Caco-2 (cell line): Measurements from ENCODE around the gene SLC12A7. TPM values are rescaled to one million over a fixed set of nuclear protein-coding genes. Genes with fewer than 3 reads are reported as not detected.

Experiments
- BruUV-seq: library from RNA; stranded (reverse); fragments of 400-500 nt; replicated peaks from 2 replicates; lab custom pipeline; 2021; lab: Mats Ljungman, UMichigan
- CTCF ChIA-PET: fragments of 300-600 bp; sonication (Branson Sonifier 250); formaldehyde crosslinking; loops from one replicate; lab custom pipeline; 2022; ENCODE audit warnings: antibody characterized with exemption; lab: Charles Lee
- POLR2A ChIA-PET: fragments of 300-600 bp; sonication (Branson Sonifier 250); formaldehyde crosslinking; loops from one replicate; lab custom pipeline; 2022; ENCODE audit warnings: antibody characterized with exemption; lab: Charles Lee
- DNase-seq, 2 experiments: peaks; one replicate each; pipeline versions ENCODE4 v3.0.0 to v3.0.0-alpha.2; 2020 to 2022
- H3K27me3 ChIP-seq: replicated peaks from 2 replicates; pipeline ENCODE4 v1.6.0; 2011; ENCODE audit warnings: low read length; ENCODE audit not compliant: control insufficient read depth, insufficient read depth
- H3K36me3 ChIP-seq: 2 replicates; pipeline ENCODE4 v1.5.1; 2011; ENCODE audit warnings: low read length; ENCODE audit not compliant: control insufficient read depth, insufficient read depth
- H3K4me1 ChIP-seq: fragments of 250-450 bp; sonication (Bioruptor Pico); 2 replicates; pipeline ENCODE4 v1.5.1; 2020; ENCODE audit warnings: mild to moderate bottlenecking
- H3K4me3 ChIP-seq: 2 replicates; pipeline ENCODE4 v1.5.1; 2011; ENCODE audit warnings: low read depth, mild to moderate bottlenecking, control low read depth, low read length
- H3K9me3 ChIP-seq: fragments of 250-450 bp; sonication (Bioruptor Pico); 2 replicates; pipeline ENCODE4 v1.5.1; 2020; ENCODE audit warnings: mild to moderate bottlenecking, moderate library complexity
- H3K27ac Mint-ChIP-seq: one replicate; pipeline ENCODE4 v1.8.0; 2022; ENCODE audit warnings: mixed read lengths; ENCODE audit not compliant: unreplicated experiment
- H3K27me3 Mint-ChIP-seq: one replicate; pipeline ENCODE4 v1.8.0; 2022; ENCODE audit warnings: mixed read lengths; ENCODE audit not compliant: insufficient read depth, unreplicated experiment
- H3K36me3 Mint-ChIP-seq: one replicate; pipeline ENCODE4 v1.8.0; 2022; ENCODE audit warnings: mild to moderate bottlenecking, mixed read lengths; ENCODE audit not compliant: insufficient read depth, unreplicated experiment
- H3K4me1 Mint-ChIP-seq: one replicate; pipeline ENCODE4 v1.8.0; 2022; ENCODE audit warnings: low read depth, mixed read lengths; ENCODE audit not compliant: unreplicated experiment
- H3K4me3 Mint-ChIP-seq: one replicate; pipeline ENCODE4 v1.8.0; 2022; ENCODE audit warnings: mild to moderate bottlenecking, moderate library complexity, mixed read lengths; ENCODE audit not compliant: unreplicated experiment
- H3K9me3 Mint-ChIP-seq: one replicate; pipeline ENCODE4 v1.8.0; 2022; ENCODE audit warnings: mixed read lengths; ENCODE audit not compliant: unreplicated experiment
- intact Hi-C: fragments of 100-400 bp; cut with micrococcal nuclease; formaldehyde crosslinking; loops from one replicate; pipeline ENCODE4 v1.10.0; 2022; ENCODE audit not compliant: unreplicated experiment
- total RNA-seq: library from RNA; stranded (reverse); gene quantifications from 2 replicates; pipeline ENCODE4 v1.2.3, GENCODE V29; 2022
- TF ChIP-seq, protein P1 (sequence below), 2 experiments: fragments of 200-600 bp in 1 of 2; IDR thresholded peaks; 1 replicate in 1 of 2; 2 replicates in 1 of 2; pipeline versions ENCODE4 v1.5.1 to v1.8.0; 2011 to 2022; ENCODE audit warnings: antibody characterized with exemption in 1 of 2, control low read depth in 1 of 2, inconsistent platforms in 1 of 2, low read depth in 1 of 2, low read length in 1 of 2, mild to moderate bottlenecking in 1 of 2, moderate library complexity in 1 of 2; ENCODE audit not compliant: insufficient read depth in 1 of 2, severe bottlenecking in 1 of 2, unreplicated experiment in 1 of 2

The SLC12A7 gene
- total RNA-seq, 1 experiment from 2014 or later = 41.7 TPM

DNA sequence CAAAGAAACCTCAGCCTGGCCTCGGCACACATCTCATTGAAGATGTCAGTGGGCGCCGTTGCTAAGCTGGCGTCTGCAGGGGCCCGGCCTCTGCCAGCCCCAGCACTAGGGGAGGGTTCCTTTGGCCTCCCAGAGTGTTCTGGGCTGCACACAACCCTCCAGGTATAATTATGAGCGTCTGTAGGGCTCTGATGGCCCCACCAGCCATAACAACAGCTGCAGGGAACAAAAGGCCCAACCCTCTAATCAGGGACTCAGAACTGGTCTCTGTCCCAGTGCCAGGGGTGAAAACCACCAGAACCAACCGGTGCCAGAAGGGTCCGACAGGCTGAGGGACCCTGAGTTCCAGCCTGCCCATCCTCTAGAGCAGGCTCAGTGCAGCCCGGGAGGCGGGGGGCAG, 39.5 kb upstream of the SLC12A7 start:
- Histone ChIP-seq H3K9me3 (no peaks in the 10 kb centered on the region), H3K4me3 (no peak overlapping the region), H3K27me3 (no peaks in the 10 kb centered on the region; the same call in 1 of the 2 replicates), H3K4me1 (no peaks in the 10 kb centered on the region), H3K36me3 (no peaks in the 10 kb centered on the region)
- Mint-ChIP-seq H3K27ac (no peak overlapping the region), H3K4me3 (no peak overlapping the region), H3K4me1 (peaks cover 5% of the 10 kb centered on the region), H3K36me3 (no peaks in the 10 kb centered on the region), H3K27me3 (no peaks in the 10 kb centered on the region), H3K9me3 (no peaks in the 10 kb centered on the region)
- ChIA-PET POLR2A (no interaction called here), CTCF (no interaction called here)
- no TSS peak for BruUV-seq
- TF ChIP-seq, protein P1, sequence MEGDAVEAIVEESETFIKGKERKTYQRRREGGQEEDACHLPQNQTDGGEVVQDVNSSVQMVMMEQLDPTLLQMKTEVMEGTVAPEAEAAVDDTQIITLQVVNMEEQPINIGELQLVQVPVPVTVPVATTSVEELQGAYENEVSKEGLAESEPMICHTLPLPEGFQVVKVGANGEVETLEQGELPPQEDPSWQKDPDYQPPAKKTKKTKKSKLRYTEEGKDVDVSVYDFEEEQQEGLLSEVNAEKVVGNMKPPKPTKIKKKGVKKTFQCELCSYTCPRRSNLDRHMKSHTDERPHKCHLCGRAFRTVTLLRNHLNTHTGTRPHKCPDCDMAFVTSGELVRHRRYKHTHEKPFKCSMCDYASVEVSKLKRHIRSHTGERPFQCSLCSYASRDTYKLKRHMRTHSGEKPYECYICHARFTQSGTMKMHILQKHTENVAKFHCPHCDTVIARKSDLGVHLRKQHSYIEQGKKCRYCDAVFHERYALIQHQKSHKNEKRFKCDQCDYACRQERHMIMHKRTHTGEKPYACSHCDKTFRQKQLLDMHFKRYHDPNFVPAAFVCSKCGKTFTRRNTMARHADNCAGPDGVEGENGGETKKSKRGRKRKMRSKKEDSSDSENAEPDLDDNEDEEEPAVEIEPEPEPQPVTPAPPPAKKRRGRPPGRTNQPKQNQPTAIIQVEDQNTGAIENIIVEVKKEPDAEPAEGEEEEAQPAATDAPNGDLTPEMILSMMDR (IDR thresholded peaks at IDR 0.05; ENCODE audit: insufficient read depth in 1 of 2, low read depth in 1 of 2, low read length in 1 of 2, severe bottlenecking in 1 of 2, unreplicated experiment in 1 of 2) = no peak
- intact Hi-C loops = no loop called here
- DNase-seq = no peak

DNA sequence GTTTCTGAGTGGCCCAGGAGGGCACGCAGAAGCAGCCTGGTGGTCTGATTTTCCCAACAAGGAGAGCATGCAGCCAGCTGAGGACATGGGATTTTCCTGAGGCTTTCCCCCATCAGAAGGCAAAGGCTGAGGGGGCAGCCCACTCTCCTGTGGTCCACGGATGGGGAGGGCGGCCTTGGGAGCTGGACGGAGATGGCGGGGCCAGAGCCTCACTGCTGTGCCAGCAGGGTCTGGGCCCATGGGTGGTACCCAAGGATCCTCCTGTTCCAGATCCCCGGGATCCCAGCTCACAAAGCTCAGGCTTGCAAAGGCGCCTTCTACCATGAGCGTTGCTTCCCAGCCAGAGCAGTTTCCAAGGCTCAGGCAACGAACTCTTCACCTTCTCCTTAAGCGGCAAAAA, 39.0 kb upstream of the SLC12A7 start:
- H3K36me3 ChIP-seq = no peaks in the 10 kb centered on the region
- intact Hi-C loops = no loop called here
- no TSS peak for BruUV-seq
- no peaks in the 10 kb centered on the region for H3K9me3 Mint-ChIP-seq
- H3K4me3 Mint-ChIP-seq = no peak overlapping the region
- H3K4me3 ChIP-seq = no peak overlapping the region
- H3K9me3 ChIP-seq = no peaks in the 10 kb centered on the region
- no peaks in the 10 kb centered on the region for H3K4me1 ChIP-seq
- H3K4me1 Mint-ChIP-seq = peaks cover 5% of the 10 kb centered on the region
- TF ChIP-seq, protein P1 (IDR thresholded peaks at IDR 0.05; ENCODE audit: insufficient read depth in 1 of 2, low read depth in 1 of 2, low read length in 1 of 2, severe bottlenecking in 1 of 2, unreplicated experiment in 1 of 2) = no peak
- no peak overlapping the region for H3K27ac Mint-ChIP-seq
- H3K36me3 Mint-ChIP-seq = no peaks in the 10 kb centered on the region
- no peaks in the 10 kb centered on the region; the same call in 1 of the 2 replicates for H3K27me3 ChIP-seq
- ChIA-PET POLR2A (no interaction called here), CTCF (interaction anchor here (1.2 kb wide), 1 partner anchor 11 kb away, joined by 4 read pairs; no protein-coding TSS in a partner anchor)
- no peaks in the 10 kb centered on the region for H3K27me3 Mint-ChIP-seq
- DNase-seq = no peak

DNA sequence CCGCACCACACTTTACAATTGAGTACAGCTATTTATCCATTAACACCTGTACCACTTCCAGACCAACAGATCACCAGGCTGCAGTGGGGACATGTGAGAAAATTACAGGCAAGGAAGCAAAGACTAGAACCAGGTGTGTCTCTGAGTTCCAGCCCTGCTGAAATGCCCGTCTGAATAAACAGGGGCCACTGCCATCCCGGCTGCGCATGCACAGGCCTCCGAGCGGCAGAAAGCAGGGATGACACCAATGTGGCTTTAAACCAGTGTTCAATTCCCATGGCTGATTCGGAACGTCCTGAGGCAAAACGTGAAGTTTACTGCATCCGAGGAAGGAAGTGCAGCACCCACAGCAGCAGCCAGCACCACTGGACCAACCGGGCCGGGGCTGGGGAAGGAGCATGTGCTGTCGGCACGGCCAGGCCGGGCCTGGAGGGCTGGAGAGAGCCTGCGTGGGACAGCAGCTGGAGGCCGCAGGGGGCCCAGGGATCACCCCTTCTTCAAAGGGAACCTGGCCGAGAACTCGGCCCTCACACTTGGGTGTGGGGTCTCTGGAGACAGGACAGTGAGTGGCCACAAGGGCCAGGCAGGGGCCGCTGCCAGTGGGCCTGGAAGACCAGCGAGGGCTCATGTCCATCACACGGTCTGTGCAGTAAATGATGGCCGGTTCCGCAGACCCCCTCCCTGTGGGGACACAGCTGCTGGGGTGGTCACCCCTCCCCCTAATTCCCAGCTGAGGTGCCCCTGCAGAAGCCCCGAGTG, 33.0 kb upstream of the SLC12A7 start:
- Histone ChIP-seq H3K4me1 (no peaks in the 10 kb centered on the region), H3K36me3 (no peaks in the 10 kb centered on the region), H3K27me3 (no peaks in the 10 kb centered on the region), H3K9me3 (no peaks in the 10 kb centered on the region), H3K4me3 (no peak overlapping the region)
- H3K27me3 Mint-ChIP-seq = no peaks in the 10 kb centered on the region
- intact Hi-C loops = no loop called here
- DNase-seq = no peak
- no peak overlapping the region for H3K27ac Mint-ChIP-seq
- POLR2A ChIA-PET = no interaction called here
- TF ChIP-seq, protein P1 (IDR thresholded peaks at IDR 0.05; ENCODE audit: insufficient read depth in 1 of 2, low read depth in 1 of 2, low read length in 1 of 2, severe bottlenecking in 1 of 2, unreplicated experiment in 1 of 2) = no peak
- no peak overlapping the region for H3K4me3 Mint-ChIP-seq
- H3K36me3 Mint-ChIP-seq = no peaks in the 10 kb centered on the region
- no peaks in the 10 kb centered on the region for H3K9me3 Mint-ChIP-seq
- peaks cover 13% of the 10 kb centered on the region for H3K4me1 Mint-ChIP-seq
- CTCF ChIA-PET = interaction anchor here (0.7 kb wide), 1 partner anchor 9 kb away, joined by 3 read pairs; no protein-coding TSS in a partner anchor
- no TSS peak for BruUV-seq
